ENCODE results near the gene KCNJ13.

KCNJ13 gene

DNA sequence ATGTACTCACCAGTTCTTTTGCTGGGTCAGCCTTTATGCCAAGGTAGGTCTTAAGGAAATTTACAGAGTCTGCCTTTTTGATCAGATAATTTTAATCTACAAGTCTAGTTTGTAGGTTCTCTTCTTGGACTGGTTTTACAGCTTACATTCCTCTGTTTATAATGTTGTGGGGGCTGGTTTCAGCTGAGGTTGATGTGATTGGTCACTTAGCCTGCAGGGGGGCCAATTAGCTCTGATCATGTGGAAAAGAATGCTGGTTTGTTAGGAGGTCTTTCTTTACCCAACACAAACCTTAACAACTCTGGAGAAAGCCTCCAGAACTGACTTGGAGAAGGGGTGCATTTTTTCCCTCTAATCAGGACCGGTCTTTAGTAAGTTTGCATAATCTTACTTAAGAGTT, at the start of gene KCNJ13:
Gene KCNJ13 (minus strand): TSS at position 131 of the 400 bp plus-strand sequence. CDS start 5,203 bp downstream, outside the sequence.
- Histone ChIP-seq H3K4me3 (no peak within 1 kb of the TSS), H3K27ac (no peak within 1 kb of the TSS), H3K36me3 (ENCODE audit: insufficient read depth, low read length) (peaks cover 8% of the 10 kb centered on the region; the same call in 1 of the 2 replicates), H3K9me3 (ENCODE audit: low read depth, low read length) (no peaks in the 10 kb centered on the region), H3K9ac (ENCODE audit: insufficient read length) (no peak within 1 kb of the TSS)
- no peak for DNase-seq (ENCODE audit: low read depth, low spot score)
- TF ChIP-seq POLR2AphosphoS5 (IDR thresholded peaks at IDR 0.05; ENCODE audit: borderline replicate concordance, low read depth, low read length) (no peak), EZH2 (IDR thresholded peaks at IDR 0.05) (no peak), FOXP2 (optimal IDR thresholded peaks at IDR 0.05; ENCODE audit: control extremely low read depth, extremely low read length, insufficient read depth) (no peak)

DNA sequence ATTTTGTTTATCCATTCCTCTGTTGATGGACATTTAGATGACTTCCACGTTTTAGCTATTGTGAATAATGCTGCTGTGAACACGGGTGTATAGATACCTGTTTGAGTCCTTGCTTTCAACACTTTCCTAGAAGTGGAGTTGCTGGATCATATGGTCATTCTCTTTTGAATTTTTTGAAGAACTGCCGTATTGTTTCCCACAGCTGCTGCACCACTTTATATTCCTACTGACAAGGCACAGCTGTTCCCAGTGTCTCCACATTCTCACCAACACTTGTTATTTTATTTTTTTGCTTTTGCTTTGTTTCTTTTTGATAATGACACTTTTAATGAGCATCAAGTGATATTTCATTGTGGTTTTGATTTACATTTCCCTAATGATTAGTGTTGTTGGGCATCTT, 41.4 kb upstream of the KCNJ13 start:
- no peaks in the 10 kb centered on the region for H3K9me3 ChIP-seq (ENCODE audit: low read depth, low read length)
- TF ChIP-seq EZH2 (IDR thresholded peaks at IDR 0.05) (no peak), POLR2AphosphoS5 (IDR thresholded peaks at IDR 0.05; ENCODE audit: borderline replicate concordance, low read depth, low read length) (no peak), FOXP2 (optimal IDR thresholded peaks at IDR 0.05; ENCODE audit: control extremely low read depth, extremely low read length, insufficient read depth) (no peak)
- H3K27ac ChIP-seq = no peak overlapping the region
- H3K4me3 ChIP-seq = no peak overlapping the region
- DNase-seq (ENCODE audit: low read depth, low spot score) = no peak
- H3K36me3 ChIP-seq (ENCODE audit: insufficient read depth, low read length) = peaks cover 86% of the 10 kb centered on the region
- H3K9ac ChIP-seq (ENCODE audit: insufficient read length) = no peak overlapping the region

DNA sequence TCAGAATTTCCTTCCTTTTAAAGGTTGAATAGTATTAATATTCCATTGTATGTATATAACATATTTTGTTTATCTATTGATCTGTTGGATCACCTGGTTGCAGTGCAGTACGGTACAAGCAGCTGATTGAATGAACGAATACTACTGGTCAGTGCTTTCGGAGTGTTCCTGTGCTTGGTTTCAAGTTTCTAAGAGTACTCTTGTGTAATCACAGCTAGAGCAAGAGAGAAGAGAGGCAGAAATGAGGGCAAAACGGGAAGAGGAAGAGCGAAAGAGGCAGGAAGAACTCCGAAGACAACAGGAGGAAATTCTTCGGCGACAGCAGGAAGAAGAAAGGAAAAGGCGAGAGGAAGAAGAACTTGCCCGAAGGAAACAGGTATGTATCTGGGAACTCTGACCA, 40.3 kb upstream of the KCNJ13 start:
- TF ChIP-seq FOXP2 (optimal IDR thresholded peaks at IDR 0.05; ENCODE audit: control extremely low read depth, extremely low read length, insufficient read depth) = no peak
- TF ChIP-seq EZH2 (IDR thresholded peaks at IDR 0.05) = no peak
- TF ChIP-seq POLR2AphosphoS5 (IDR thresholded peaks at IDR 0.05; ENCODE audit: borderline replicate concordance, low read depth, low read length) = no peak
- H3K9ac ChIP-seq (ENCODE audit: insufficient read length) = no peak overlapping the region
- peaks cover 90% of the 10 kb centered on the region for H3K36me3 ChIP-seq (ENCODE audit: insufficient read depth, low read length)
- no peak for DNase-seq (ENCODE audit: low read depth, low spot score)
- no peaks in the 10 kb centered on the region for H3K9me3 ChIP-seq (ENCODE audit: low read depth, low read length)
- no peak overlapping the region for H3K4me3 ChIP-seq
- no peak overlapping the region for H3K27ac ChIP-seq

DNA sequence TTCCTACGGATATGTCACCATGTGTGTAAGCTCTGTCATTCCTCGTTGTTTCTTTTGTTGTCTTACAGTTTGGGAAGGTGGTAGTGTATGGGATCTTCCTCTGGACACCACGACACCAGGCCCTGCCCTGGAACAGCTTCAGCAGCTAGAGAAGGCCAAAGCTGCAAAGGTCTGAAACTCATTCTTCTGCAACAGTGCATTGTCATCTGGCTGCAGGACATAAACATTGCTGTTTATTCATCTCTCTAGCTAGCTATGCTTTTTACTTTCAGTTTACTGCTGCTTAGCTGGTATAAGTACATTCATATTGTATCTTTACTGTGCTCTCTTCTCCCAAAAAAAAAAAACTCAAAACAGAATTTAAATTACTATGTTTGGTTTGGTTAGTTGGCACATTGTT, 39.2 kb upstream of the KCNJ13 start:
- Histone ChIP-seq H3K27ac (no peak overlapping the region), H3K9me3 (ENCODE audit: low read depth, low read length) (no peaks in the 10 kb centered on the region), H3K4me3 (no peak overlapping the region), H3K36me3 (ENCODE audit: insufficient read depth, low read length) (peaks cover 93% of the 10 kb centered on the region), H3K9ac (ENCODE audit: insufficient read length) (no peak overlapping the region)
- TF ChIP-seq EZH2 (IDR thresholded peaks at IDR 0.05) = no peak
- TF ChIP-seq FOXP2 (optimal IDR thresholded peaks at IDR 0.05; ENCODE audit: control extremely low read depth, extremely low read length, insufficient read depth) = no peak
- TF ChIP-seq POLR2AphosphoS5 (IDR thresholded peaks at IDR 0.05; ENCODE audit: borderline replicate concordance, low read depth, low read length) = no peak
- DNase-seq (ENCODE audit: low read depth, low spot score) = no peak

DNA sequence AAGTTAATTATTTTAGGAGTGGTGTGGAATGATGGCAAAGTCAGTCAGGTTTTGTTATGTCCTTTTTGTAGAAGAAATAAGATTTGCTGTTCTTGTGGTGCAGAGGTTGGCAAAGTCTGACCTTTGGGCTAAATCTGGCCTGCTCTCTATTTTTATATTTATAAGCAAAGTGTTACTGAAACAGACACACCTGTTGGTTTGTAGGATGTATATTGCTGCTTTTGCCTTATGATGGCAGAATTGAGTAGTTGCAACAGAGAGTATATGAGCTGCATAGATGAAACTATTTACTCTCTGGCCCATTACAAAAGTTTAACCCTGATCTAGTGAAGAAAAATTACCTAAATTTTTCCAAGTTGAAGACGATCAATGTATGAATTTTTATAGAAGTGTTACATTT, 34.1 kb upstream of the KCNJ13 start:
- peaks cover 78% of the 10 kb centered on the region for H3K36me3 ChIP-seq (ENCODE audit: insufficient read depth, low read length)
- no peak for DNase-seq (ENCODE audit: low read depth, low spot score)
- no peak overlapping the region for H3K9ac ChIP-seq (ENCODE audit: insufficient read length)
- no peaks in the 10 kb centered on the region for H3K9me3 ChIP-seq (ENCODE audit: low read depth, low read length)
- TF ChIP-seq POLR2AphosphoS5 (IDR thresholded peaks at IDR 0.05; ENCODE audit: borderline replicate concordance, low read depth, low read length) (no peak), EZH2 (IDR thresholded peaks at IDR 0.05) (no peak), FOXP2 (optimal IDR thresholded peaks at IDR 0.05; ENCODE audit: control extremely low read depth, extremely low read length, insufficient read depth) (no peak)
- no peak overlapping the region for H3K4me3 ChIP-seq
- no peak overlapping the region for H3K27ac ChIP-seq

DNA sequence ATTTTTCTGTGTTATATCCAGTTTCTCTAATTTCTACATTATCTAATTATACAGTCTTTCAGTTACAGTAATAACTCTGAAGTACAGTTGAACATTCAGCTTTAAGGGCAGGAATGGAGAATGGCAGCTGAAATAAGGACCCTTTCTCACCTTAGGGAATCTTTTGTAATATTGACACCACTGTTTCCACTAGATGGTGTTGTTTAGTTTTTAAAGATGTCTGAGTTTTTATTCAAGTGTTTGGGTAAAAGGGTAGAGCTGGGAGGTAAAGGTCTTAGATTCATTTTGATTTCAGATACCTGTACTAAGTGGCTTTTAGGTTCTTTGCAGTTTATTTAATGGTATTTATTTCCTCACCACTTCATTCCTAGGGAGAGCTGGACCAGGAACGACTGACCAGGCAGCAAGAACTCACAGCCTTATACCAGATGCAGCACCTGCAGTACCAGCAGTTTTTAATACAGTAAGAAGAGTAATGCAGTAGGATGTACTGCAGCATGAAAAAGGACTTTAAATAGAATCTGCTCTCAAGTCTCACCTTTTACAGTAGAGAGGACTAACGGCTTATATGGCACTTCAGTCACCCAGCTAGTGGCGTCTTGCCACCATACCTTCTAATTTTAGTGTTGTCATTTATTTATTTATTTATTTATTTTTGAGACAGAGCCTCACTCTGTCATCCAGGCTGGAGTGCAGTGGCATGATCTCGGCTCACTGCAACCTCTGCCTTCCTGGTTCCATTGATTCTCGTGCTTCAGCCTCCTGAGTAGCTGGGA, 33.2 kb upstream of the KCNJ13 start:
- DNase-seq (ENCODE audit: low read depth, low spot score) = no peak
- Histone ChIP-seq H3K4me3 (no peak overlapping the region), H3K9ac (ENCODE audit: insufficient read length) (no peak overlapping the region), H3K36me3 (ENCODE audit: insufficient read depth, low read length) (peaks cover 69% of the 10 kb centered on the region), H3K27ac (no peak overlapping the region), H3K9me3 (ENCODE audit: low read depth, low read length) (no peaks in the 10 kb centered on the region)
- no peak for TF ChIP-seq FOXP2 (optimal IDR thresholded peaks at IDR 0.05; ENCODE audit: control extremely low read depth, extremely low read length, insufficient read depth)
- no peak for TF ChIP-seq EZH2 (IDR thresholded peaks at IDR 0.05)
- TF ChIP-seq POLR2AphosphoS5 (IDR thresholded peaks at IDR 0.05; ENCODE audit: borderline replicate concordance, low read depth, low read length) = no peak

DNA sequence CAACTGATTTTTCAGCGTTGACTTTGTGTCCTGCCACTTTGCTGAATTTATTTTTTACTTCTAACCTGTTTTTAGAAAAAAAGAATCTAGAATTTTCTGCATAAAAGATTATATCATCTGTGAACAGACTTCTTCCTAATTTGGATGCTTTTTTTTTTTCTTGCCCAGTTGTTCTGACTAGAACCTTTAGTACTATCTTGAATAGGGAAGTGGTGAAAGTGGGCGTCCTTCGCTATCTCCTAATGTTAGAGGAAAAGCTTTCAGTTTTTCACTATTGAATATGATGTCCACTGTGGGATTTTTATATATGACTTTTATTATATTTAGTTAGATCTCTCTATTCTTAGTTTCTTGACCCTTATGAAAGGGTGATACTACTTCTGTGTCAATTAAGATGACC, 25.7 kb upstream of the KCNJ13 start:
- DNase-seq (ENCODE audit: low read depth, low spot score) = no peak
- H3K27ac ChIP-seq = no peak overlapping the region
- H3K36me3 ChIP-seq (ENCODE audit: insufficient read depth, low read length) = peaks cover 55% of the 10 kb centered on the region
- no peak overlapping the region for H3K4me3 ChIP-seq
- H3K9me3 ChIP-seq (ENCODE audit: low read depth, low read length) = no peaks in the 10 kb centered on the region
- TF ChIP-seq POLR2AphosphoS5 (IDR thresholded peaks at IDR 0.05; ENCODE audit: borderline replicate concordance, low read depth, low read length) (no peak), EZH2 (IDR thresholded peaks at IDR 0.05) (no peak), FOXP2 (optimal IDR thresholded peaks at IDR 0.05; ENCODE audit: control extremely low read depth, extremely low read length, insufficient read depth) (no peak)
- H3K9ac ChIP-seq (ENCODE audit: insufficient read length) = no peak overlapping the region

DNA sequence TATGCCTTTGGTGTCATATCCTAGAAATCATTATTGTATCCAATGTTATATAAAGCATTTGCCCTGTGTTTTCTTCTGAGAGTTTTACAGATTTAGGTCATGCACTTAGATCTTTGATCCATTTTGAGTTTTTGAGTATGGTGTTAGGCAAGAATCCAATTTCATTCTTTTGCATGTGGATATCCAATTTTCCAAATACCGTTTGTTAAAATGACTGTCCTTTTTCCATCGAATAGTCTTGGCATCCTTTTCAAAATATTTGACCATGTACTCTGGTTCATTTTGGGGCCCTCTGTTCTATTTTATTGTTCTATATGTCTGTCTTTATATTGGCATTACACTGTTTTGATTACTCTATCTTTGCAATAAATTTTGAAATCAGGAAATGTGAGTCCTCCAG, 23.8 kb upstream of the KCNJ13 start:
- no peak for DNase-seq (ENCODE audit: low read depth, low spot score)
- Histone ChIP-seq H3K27ac (no peak overlapping the region), H3K4me3 (no peak overlapping the region), H3K9ac (ENCODE audit: insufficient read length) (no peak overlapping the region), H3K9me3 (ENCODE audit: low read depth, low read length) (no peaks in the 10 kb centered on the region), H3K36me3 (ENCODE audit: insufficient read depth, low read length) (peaks cover 66% of the 10 kb centered on the region)
- TF ChIP-seq POLR2AphosphoS5 (IDR thresholded peaks at IDR 0.05; ENCODE audit: borderline replicate concordance, low read depth, low read length) (no peak), FOXP2 (optimal IDR thresholded peaks at IDR 0.05; ENCODE audit: control extremely low read depth, extremely low read length, insufficient read depth) (no peak), EZH2 (IDR thresholded peaks at IDR 0.05) (no peak)

Measured in SK-N-MC (cell line).